GM06990 (cell line): Measurements from ENCODE around the gene WNT6.

Source experiments
- DNase-seq: peaks from one replicate; pipeline ENCODE4 v3.0.0-alpha.2; 2011; ENCODE audit not compliant: insufficient read length; ENCODE audit errors: extremely low read depth
- H3K27me3 ChIP-seq: replicated peaks from 2 replicates; pipeline ENCODE4 v1.6.0; 2011; ENCODE audit warnings: low read length; ENCODE audit not compliant: control insufficient read depth, insufficient read depth
- H3K36me3 ChIP-seq: 2 replicates; pipeline ENCODE4 v1.5.1; 2011; ENCODE audit warnings: low read length; ENCODE audit not compliant: control insufficient read depth, insufficient read depth
- H3K4me3 ChIP-seq: replicated peaks from 2 replicates; pipeline ENCODE4 v1.5.1; 2011; ENCODE audit warnings: low read depth, mild to moderate bottlenecking, control low read depth, low read length
- TF ChIP-seq, protein P1 (sequence below): IDR thresholded peaks from 2 replicates; pipeline ENCODE4 v1.5.1; 2011; ENCODE audit warnings: low read length, control low read depth, mild to moderate bottlenecking, inconsistent platforms; ENCODE audit not compliant: insufficient read depth, poor library complexity, severe bottlenecking

WNT6 gene

DNA sequence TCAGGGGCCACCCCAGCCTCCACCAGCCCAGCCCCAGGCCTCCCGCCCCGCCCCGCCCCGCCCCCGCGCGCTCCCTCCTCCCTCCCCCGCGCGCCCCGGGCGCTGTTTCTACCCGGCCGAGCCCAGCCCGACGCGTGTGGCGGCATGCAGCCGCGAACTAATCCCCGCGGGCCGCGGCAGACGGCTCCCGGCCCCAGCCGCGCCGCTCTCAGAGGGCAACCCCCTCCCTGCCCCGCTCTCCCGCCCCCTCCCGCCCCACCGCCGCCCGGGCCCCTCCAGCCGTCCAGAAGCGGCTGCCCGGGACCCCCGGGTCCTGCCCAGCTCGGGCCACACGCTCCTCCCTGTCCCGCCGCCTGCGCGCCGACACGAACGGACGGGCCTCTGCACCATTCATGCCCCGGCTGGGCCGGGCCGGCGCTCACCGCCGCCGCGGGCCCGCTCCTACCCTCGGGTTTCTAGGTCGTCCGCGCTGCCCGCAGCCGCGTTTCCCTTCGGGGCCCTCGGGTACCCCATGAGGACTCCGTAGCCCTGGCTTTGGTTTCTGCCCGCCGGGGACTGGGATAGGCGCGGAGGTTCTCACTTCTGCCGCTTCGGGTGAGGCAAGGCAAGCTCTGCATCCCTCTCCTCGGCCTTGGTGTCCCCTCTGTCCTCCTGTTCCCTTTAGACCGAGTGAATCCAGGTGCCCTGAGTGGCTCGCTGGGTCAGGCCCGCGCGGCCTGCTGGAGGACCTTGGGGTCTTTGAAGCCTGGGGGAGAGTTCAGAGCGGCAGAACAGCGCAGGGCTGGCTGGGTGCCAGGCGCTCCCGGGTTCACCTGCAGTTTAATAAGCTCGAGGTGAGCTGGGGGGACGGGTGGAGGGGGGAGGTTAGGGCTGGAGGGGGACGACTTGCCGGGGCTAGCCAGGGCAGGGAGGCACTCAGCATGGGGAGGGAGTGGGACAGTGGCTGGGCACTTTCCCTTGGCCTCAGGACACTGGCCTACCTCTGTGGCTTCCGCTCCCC is 24.2 kb downstream of the WNT6 start:
- Histone ChIP-seq H3K4me3 (peak overlapping the region; percentile 47), H3K27me3 (no peaks in the 10 kb centered on the region), H3K36me3 (no peaks in the 10 kb centered on the region)
- DNase-seq: no peak
- TF ChIP-seq, protein P1, sequence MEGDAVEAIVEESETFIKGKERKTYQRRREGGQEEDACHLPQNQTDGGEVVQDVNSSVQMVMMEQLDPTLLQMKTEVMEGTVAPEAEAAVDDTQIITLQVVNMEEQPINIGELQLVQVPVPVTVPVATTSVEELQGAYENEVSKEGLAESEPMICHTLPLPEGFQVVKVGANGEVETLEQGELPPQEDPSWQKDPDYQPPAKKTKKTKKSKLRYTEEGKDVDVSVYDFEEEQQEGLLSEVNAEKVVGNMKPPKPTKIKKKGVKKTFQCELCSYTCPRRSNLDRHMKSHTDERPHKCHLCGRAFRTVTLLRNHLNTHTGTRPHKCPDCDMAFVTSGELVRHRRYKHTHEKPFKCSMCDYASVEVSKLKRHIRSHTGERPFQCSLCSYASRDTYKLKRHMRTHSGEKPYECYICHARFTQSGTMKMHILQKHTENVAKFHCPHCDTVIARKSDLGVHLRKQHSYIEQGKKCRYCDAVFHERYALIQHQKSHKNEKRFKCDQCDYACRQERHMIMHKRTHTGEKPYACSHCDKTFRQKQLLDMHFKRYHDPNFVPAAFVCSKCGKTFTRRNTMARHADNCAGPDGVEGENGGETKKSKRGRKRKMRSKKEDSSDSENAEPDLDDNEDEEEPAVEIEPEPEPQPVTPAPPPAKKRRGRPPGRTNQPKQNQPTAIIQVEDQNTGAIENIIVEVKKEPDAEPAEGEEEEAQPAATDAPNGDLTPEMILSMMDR: no peak

DNA sequence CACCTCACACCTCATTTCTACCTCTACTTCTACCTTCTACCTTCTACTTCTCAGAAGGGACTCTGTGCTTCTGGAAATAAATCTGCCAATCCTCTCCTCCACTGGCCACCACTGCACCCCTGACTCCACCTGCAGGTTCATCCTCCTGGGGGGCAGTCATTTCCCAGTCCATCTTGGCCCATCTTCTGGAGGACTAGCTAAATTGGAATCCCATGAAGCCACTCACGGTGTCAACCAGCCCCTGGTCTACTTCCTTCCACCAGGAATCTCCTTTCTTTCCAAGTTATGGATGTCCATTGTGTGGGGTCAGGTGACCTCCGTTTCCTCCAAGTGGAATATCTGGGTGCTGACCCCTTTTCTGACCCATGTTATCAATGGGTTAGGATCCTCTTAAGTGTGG is 24.9 kb downstream of the WNT6 start:
- H3K4me3 ChIP-seq: peak overlapping the region; percentile 47; the same call in 1 of the 2 replicates
- no peaks in the 10 kb centered on the region for H3K27me3 ChIP-seq
- TF ChIP-seq, protein P1: no peak
- no peak for DNase-seq
- H3K36me3 ChIP-seq: no peaks in the 10 kb centered on the region

DNA sequence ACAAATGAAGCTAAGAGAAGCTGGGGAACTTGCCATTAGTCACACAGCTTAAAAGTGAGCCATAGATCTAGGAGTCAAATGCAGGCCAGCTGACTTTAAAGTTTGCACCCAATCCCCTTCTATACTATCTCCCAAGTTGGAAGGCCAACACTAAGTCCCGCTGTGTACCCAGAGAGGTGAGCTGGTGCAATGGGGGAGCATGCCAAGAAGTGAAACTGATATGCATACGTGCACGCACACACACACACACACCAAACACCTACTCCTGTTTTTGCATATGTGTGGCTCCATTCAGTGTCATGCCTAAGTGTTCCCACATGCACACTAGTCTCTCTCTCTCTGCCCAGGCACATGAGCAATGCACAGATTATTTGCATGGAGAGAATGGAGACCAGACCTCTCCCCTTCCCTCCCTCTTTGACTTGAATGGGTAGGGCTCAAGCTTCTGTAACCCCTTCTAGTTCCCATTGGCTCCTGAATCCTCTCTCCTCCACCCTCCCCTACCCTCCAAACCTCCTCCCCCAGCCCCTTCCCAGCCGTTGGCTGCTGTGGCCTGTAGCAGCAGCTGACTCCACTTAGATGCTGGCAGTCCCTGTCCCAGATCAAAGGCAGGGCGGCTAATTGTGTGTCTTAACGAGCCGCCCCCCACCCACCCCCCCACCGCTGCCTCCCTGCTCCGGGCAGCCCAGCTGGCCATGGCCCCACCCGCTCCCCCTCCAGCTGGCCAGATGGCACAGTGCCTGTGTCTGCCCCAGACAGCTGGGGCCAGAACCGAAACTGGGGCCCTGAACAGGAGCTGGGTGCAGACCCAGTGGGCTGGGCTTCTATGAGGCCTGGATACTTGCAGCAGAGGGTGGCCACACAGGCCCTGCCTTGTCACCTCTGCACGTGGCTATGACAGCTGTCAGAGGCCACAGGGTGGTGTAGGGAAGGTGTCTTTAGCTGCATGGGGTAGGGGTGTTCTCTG is 26.7 kb downstream of the WNT6 start:
- H3K4me3 ChIP-seq: no peak overlapping the region
- 0 out of 2 replicates have a peak, but pooled peaks cover 1% of the 10 kb centered on the region for H3K36me3 ChIP-seq
- no peak for DNase-seq
- TF ChIP-seq, protein P1: no peak
- no peaks in the 10 kb centered on the region for H3K27me3 ChIP-seq

DNA sequence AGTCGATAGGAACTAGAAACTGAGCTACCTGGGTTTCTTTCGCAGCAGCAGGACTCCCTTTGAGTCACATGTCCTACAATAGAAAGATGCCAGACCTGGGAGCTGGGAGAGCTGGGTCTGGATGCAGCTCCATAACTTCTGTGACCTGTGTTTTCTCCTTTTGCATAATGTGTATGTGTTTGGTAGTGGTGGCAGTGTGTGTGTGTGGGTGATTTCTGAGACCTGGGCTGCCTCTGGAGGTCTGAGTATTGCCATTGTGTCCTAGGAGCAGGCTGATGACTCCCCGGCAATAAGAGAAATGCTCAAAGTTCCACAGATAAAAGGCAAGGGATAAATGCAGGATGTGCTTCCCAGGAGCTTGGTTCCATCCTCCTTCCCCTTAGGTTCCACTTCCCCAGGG is 27.5 kb downstream of the WNT6 start:
- DNase-seq: no peak
- Histone ChIP-seq H3K36me3 (0 out of 2 replicates have a peak, but pooled peaks cover 1% of the 10 kb centered on the region), H3K27me3 (no peaks in the 10 kb centered on the region), H3K4me3 (no peak overlapping the region)
- TF ChIP-seq, protein P1: no peak

DNA sequence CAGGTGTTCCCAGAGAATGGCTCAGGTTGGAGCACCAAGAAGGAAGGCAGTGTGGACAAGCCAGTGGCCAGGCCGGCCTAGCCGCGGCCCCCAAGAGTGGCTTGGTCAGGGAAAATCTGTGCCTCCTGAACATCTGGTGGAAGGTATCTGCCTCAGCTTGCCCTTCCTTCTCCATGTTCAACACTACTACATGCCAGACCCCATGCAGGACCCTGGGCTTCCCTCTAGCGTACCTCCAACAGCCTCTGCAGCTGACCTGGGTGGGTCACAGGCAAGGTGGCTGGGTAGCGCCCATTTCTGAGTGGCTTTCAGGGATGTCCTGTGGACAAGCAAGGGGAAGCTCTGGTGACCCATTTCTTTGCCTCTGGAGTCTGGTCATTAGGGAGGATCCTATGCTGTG is 28.7 kb downstream of the WNT6 start:
- H3K27me3 ChIP-seq: no peaks in the 10 kb centered on the region
- 0 out of 2 replicates have a peak, but pooled peaks cover 1% of the 10 kb centered on the region for H3K36me3 ChIP-seq
- DNase-seq: no peak
- TF ChIP-seq, protein P1: no peak
- no peak overlapping the region for H3K4me3 ChIP-seq
